Activated effector memory CD4-positive, alpha-beta T cell treated with Interleukin-2 at 50 U/mL for 16 hours (primary cell): ENCODE results near the gene LTBP4.
"Not testable (repeated sequence)": the region's sequence is repeated elsewhere in the genome, so short reads cannot be mapped to it uniquely, and the experiment has no call there.

Source experiments
- DNase-seq: peaks from one replicate; pipeline ENCODE4 v3.0.0-alpha.2; 2020

Gene LTBP4

GRCh38 chr19:40601134-40601974, at the start of gene LTBP4:
Gene LTBP4, plus strand, starts transcription at chr19:40601369. Its CDS starts 19 bp downstream, at chr19:40601388.
- no peak for DNase-seq

GRCh38 chr19:40552848-40553247, 48.3 kb upstream of the LTBP4 start:
- DNase-seq = no peak

GRCh38 chr19:40553885-40554857, 47.0 kb upstream of the LTBP4 start:
- DNase-seq = no peak

GRCh38 chr19:40555978-40556689, 45.0 kb upstream of the LTBP4 start:
- no peak for DNase-seq

- no peak for DNase-seq
Observed at GRCh38 chr19:40556953-40557530, 44.1 kb upstream of the LTBP4 start.

- DNase-seq = no peak
Observed at GRCh38 chr19:40559394-40559793, 41.8 kb upstream of the LTBP4 start.

- DNase-seq = no peak
Observed at GRCh38 chr19:40560092-40560507, 41.1 kb upstream of the LTBP4 start.

GRCh38 chr19:40561947-40562346, 39.2 kb upstream of the LTBP4 start:
- DNase-seq = no peak

GRCh38 chr19:40564535-40564934, 36.6 kb upstream of the LTBP4 start:
- DNase-seq = not testable (repeated sequence)

- no peak for DNase-seq
Observed at GRCh38 chr19:40565355-40565754, 35.8 kb upstream of the LTBP4 start.

GRCh38 chr19:40565910-40566495, 35.2 kb upstream of the LTBP4 start:
- DNase-seq = no peak

GRCh38 chr19:40567040-40567749, 34.0 kb upstream of the LTBP4 start:
- no peak for DNase-seq

GRCh38 chr19:40567750-40568494, 33.2 kb upstream of the LTBP4 start:
- DNase-seq = no peak

- peak; percentile 92 for DNase-seq
Observed at GRCh38 chr19:40570313-40571004, 30.7 kb upstream of the LTBP4 start.

- DNase-seq = no peak
Observed at GRCh38 chr19:40571005-40571318, 30.2 kb upstream of the LTBP4 start.

- DNase-seq = no peak
Observed at GRCh38 chr19:40571831-40572495, 29.2 kb upstream of the LTBP4 start.

- no peak for DNase-seq
Observed at GRCh38 chr19:40575326-40575725, 25.8 kb upstream of the LTBP4 start.

GRCh38 chr19:40576151-40576584, 25.0 kb upstream of the LTBP4 start:
- no peak for DNase-seq

GRCh38 chr19:40576585-40577451, 24.4 kb upstream of the LTBP4 start, which contains the start of gene SHKBP1:
Gene SHKBP1, plus strand, starts transcription at chr19:40576873. Its CDS starts 27 bp downstream, at chr19:40576900.
- DNase-seq = peak; percentile 91
